ENCODE results near the gene SLC23A2.
A peak's percentile ranks its signal among the peaks of the same experiment; 100 is the strongest.
"Not testable (repeated sequence)": the region's sequence is repeated elsewhere in the genome, so short reads cannot be mapped to it uniquely, and the experiment has no call there.

Gene SLC23A2

DNA sequence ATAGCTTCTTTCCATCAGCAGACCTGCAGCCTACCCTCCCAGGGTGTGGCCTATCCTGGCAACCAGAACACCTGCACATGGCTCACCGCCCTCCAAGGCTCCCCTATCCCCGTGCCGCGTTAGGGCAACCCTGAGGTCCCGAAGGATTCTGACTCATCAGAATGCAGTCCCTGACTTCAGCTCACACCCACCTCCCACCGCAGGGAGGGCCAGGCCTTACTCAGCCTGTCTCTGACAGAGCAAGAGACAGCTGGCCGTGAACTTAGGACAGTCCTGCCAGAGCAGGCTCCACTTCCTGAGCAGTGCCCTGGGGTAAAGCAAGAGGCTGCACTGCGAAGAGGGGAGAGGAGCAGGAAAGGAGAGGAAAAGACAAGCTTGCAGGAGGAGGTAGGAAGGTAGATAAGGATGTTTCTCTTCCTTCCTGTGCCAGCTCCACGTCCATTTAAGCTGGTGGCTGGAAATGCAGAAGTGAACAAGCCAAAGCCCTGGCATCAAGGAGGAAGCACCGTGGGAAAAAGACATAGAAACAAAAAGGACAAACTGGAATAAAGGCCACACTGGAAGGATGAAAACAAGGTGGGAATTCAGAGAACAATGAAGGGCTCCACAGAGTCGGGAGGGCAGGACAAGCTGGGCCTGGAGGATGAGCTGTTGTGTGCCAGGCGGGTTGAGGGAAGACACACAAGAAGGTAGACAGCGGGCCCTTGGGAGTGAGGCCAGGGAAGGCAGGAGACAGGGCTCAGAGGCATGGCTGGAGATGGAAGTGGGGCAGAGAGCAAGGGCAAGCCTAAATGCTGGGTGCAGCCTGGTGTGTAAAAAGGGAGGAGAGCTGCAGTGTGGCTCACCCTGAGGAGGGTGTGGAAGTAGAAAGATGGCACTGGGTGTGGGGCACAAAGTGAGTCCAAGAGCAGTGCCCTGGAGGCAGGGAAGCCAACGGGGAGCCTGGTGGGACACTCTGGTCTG is 102.7 kb downstream of the SLC23A2 start:
- DNase-seq, result peak; percentile 28

DNA sequence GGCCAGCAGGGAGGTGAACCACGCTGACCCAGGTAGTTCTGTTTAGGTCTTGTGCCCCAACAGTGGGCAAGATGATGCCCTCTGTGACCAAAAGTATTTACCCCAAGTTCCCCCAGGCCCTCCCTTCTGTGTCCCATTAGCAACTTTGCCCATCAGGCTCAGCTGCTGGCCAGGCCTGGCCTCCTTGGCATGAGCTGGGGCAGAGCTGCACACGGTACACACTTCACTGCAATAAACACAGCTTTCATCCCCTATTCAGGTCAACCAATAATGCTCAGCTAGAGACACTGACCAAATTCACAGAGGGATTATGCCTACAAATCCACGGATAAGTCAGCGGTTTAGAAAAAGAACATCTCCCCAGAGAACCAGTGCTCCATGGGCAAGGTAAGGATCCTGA is 103.7 kb downstream of the SLC23A2 start:
- no peak for DNase-seq

GRCh38 chr20:4896971-4897497 is 104.3 kb downstream of the SLC23A2 start:
- DNase-seq, result no peak

- no peak for DNase-seq
Measured at GRCh38 chr20:4896119-4896702, 105.1 kb downstream of the SLC23A2 start.

GRCh38 chr20:4894981-4895381 is 106.3 kb downstream of the SLC23A2 start:
- DNase-seq, result peak; percentile 37

- no peak for DNase-seq
Measured at GRCh38 chr20:4894409-4894808, 106.9 kb downstream of the SLC23A2 start.

DNA sequence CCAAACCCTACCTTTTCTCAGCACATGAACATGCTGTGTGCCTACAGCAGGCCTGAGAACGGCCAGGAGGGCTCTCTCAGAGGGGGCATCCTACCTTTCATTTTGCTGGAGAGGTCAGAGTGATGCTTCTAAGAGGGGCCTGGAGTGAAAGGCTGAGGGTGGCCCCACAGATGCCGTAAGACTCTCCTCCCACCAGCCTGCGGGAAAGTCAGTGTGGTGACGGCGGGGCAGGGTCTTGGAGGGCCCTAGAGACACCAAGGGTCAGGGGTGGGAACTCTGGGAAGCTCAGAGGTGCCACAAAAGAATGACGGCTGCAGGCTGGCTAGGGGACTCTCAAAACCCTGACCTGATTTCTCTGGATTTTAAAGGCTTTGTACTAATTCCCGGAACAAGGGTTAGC is 107.6 kb downstream of the SLC23A2 start:
- DNase-seq, result no peak

DNA sequence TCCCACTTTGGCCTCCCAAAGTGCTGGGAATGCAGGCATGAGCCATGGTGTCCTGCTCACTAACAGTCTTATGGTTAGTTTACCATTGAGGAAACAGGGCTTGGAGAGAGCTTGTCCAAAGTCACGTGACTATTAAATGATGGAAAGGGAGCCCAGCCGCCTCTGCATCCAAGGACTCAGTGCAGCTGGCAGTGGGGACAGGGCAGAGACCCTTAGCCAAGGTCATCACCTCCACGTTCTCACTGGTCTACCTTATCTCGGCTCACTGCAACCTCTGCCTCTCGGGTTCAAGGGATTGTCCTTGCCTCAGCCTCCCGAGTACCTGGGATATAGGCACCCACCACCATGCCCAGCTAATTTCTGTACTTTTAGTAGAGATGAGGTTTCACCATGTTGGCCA is 109.3 kb downstream of the SLC23A2 start:
- DNase-seq, result no peak

- DNase-seq, result no peak
Measured at GRCh38 chr20:4891190-4891763, 110.0 kb downstream of the SLC23A2 start.

- DNase-seq, result no peak
Measured at GRCh38 chr20:4889446-4889845, 111.9 kb downstream of the SLC23A2 start.

GRCh38 chr20:4887586-4887985 is 113.7 kb downstream of the SLC23A2 start:
- DNase-seq, result no peak

- no peak for DNase-seq
Measured at GRCh38 chr20:4886771-4887527, 114.4 kb downstream of the SLC23A2 start.

GRCh38 chr20:4885877-4886276 is 115.4 kb downstream of the SLC23A2 start:
- no peak for DNase-seq

GRCh38 chr20:4883546-4883945 is 117.8 kb downstream of the SLC23A2 start:
- no peak for DNase-seq

- no peak for DNase-seq
Measured at GRCh38 chr20:4883051-4883450, 118.3 kb downstream of the SLC23A2 start.

DNA sequence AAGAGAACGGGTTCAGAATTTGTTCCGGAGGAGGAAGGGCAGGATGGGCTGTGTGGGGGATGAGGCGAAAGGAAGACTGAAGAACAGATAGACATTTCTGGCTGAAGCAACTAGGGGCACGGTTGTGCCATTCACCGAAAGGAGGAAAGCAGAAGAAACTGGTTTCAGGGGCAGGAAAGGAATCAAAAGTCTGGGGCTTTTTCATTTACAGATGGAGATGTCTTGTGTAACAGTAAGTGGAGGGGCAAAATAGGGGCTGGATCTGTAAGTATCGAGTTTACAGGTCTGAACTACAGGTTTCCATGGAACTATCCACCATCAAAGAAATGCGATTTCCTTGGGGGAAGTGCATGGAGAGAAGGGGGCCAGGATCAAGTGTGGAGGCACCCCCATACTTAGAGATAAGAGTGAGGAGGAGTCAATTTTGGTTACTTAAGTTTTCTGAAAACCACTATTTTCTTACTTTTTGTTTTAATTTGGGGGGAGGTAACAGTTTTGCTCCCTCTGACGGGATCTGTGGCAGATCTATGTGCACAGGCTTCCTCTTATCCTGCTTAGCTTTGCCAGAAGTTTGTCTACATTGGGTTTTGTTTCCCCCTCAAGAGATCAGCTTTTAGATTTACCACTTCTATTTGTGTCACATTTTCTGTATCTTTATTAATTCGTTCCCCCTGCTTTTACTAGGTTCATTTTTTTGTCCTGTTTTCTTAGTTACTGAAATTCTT is 120.1 kb downstream of the SLC23A2 start:
- DNase-seq, result no peak

GRCh38 chr20:4880051-4880450 is 121.3 kb downstream of the SLC23A2 start:
- DNase-seq, result no peak

DNA sequence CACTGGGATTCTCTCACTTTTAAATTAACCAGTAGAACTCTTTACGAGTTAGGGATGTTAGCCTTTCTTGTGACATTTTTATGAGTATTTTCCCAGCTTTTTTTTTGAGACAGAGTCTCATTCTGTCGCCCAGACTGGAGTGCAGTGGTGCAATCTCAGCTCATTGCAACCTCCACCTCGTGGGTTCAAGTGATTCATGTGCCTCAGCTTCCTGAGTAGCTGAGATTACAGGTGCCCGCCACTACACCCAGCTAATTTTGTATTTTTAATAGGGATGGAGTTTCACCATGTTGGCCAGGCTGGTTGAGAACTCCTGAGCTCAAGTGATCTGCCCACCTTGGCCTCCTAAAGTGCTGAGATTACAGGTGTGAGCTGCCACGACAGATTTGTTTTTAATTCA is 123.2 kb downstream of the SLC23A2 start:
- not testable (repeated sequence) for DNase-seq

- peak; percentile 54 for DNase-seq
Measured at GRCh38 chr20:4876731-4877130, 124.6 kb downstream of the SLC23A2 start.

DNA sequence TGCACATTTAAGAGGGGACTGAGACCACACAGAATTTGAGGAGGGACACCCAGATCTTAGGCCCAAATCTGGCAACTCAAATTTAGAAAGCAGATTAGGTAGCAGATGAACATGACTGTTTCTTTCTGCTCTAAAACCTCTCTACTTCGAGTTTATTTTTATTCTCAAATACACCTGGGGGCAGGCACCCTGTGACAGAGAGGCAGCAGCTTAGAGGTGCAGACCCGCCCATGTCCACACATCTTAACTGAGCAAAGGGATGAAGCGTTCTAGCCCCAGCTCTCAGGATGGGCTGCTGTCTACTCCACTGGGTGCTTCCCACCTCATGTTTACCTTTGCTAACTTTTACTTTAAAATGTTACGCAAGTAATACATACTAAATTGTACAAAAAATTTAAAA is 125.0 kb downstream of the SLC23A2 start:
- peak; percentile 54 for DNase-seq

DNA sequence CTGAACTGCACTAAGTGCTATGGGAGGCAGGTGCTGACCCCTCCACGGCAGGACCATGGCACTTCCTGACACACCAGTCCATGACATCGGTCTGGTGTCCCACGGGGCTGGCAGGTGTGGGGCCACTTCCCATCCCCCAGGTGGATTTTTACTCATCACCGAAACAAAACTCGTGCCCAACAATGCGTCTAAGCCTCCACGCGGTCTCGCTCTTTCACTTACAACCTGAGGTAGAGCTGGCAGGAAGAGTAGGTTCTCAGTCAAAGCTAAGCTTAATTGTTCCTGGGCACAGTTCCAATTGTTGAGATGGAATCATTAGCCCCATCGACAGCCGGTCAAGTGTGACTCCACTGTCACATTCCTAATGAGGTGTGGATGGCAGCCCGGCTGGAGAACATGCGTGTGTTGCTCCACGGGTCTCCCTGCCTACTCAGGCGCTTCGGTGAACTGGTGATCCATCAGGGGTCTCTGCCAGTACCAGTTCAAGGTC is 125.7 kb downstream of the SLC23A2 start:
- DNase-seq, result peak; percentile 95

- DNase-seq, result peak; percentile 55
Measured at GRCh38 chr20:4873396-4873795, 127.9 kb downstream of the SLC23A2 start.

Data from NCI-H2171 treated with DMSO at 0.1 percent for 48 hours (cell line).